Measurements from ENCODE around the gene C1QA. TPM values are rescaled to one million over a fixed set of nuclear protein-coding genes. Genes with fewer than 3 reads are reported as not detected.
A peak's percentile ranks its signal among the peaks of the same experiment; 100 is the strongest.

Gene C1QA
- total and polyA plus RNA-seq, 2 of the 13 experiments (the other 11 are each of a cell fraction or from before 2014, with no cell fraction given), result not detected

GRCh38 chr1:22611530-22611947 lies 24.9 kb upstream of the C1QA start (continued):
- TF ChIP-seq ZNF572 (CRISPR knock-in tag; IDR thresholded peaks at IDR 0.05) (no peak), ZNF569 (CRISPR knock-in tag; IDR thresholded peaks at IDR 0.05; ENCODE audit: borderline replicate concordance) (no peak), TRIM24 (CRISPR knock-in tag; IDR thresholded peaks at IDR 0.05) (no peak), MIER3 (CRISPR knock-in tag; IDR thresholded peaks at IDR 0.05; ENCODE audit: borderline replicate concordance) (no peak; the same call in 1 of the 2 replicates), KMT2B (CRISPR knock-in tag; IDR thresholded peaks at IDR 0.05) (no peak), RXRA (CRISPR knock-in tag; IDR thresholded peaks at IDR 0.05) (no peak), MIXL1 (CRISPR knock-in tag; IDR thresholded peaks at IDR 0.05) (peak; percentile 80; the same call in 1 of the 2 replicates), ZNF337 (CRISPR knock-in tag; IDR thresholded peaks at IDR 0.05; ENCODE audit: borderline replicate concordance, low read depth) (no peak), YEATS2 (CRISPR knock-in tag; IDR thresholded peaks at IDR 0.05; ENCODE audit: borderline replicate concordance) (peak; percentile 39; the same call in 1 of the 2 replicates), ZNF281 (CRISPR knock-in tag; IDR thresholded peaks at IDR 0.05; ENCODE audit: borderline replicate concordance) (peak; percentile 55), ZNF232 (CRISPR knock-in tag; IDR thresholded peaks at IDR 0.05; ENCODE audit: borderline replicate concordance) (peak; percentile 81; the same call in 1 of the 2 replicates), ZNF513 (CRISPR knock-in tag; conservative IDR thresholded peaks at IDR 0.05) (no peak), ZNF121 (CRISPR knock-in tag; IDR thresholded peaks at IDR 0.05) (no peak), ZNF44 (CRISPR knock-in tag; IDR thresholded peaks at IDR 0.05) (no peak), ZMYM3 (CRISPR knock-in tag; IDR thresholded peaks at IDR 0.05) (no peak), TCF7L2 (IDR thresholded peaks at IDR 0.05; ENCODE audit: low read depth, low read length) (no peak), ZNF552 (CRISPR knock-in tag; IDR thresholded peaks at IDR 0.05; ENCODE audit: borderline replicate concordance) (no peak), TAF15 (IDR thresholded peaks at IDR 0.05; ENCODE audit: low read depth, low read length, poor library complexity, severe bottlenecking) (no peak), RARA (CRISPR knock-in tag; IDR thresholded peaks at IDR 0.05) (peak; percentile 51), ASH2L (IDR thresholded peaks at IDR 0.05; ENCODE audit: insufficient read length, low read depth, low read length) (no peak)
- TF ChIP-seq, protein P1, sequence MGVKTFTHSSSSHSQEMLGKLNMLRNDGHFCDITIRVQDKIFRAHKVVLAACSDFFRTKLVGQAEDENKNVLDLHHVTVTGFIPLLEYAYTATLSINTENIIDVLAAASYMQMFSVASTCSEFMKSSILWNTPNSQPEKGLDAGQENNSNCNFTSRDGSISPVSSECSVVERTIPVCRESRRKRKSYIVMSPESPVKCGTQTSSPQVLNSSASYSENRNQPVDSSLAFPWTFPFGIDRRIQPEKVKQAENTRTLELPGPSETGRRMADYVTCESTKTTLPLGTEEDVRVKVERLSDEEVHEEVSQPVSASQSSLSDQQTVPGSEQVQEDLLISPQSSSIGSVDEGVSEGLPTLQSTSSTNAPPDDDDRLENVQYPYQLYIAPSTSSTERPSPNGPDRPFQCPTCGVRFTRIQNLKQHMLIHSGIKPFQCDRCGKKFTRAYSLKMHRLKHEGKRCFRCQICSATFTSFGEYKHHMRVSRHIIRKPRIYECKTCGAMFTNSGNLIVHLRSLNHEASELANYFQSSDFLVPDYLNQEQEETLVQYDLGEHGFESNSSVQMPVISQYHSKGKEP (CRISPR knock-in tag; IDR thresholded peaks at IDR 0.05), result peak; percentile 97
- TF ChIP-seq, protein P2, sequence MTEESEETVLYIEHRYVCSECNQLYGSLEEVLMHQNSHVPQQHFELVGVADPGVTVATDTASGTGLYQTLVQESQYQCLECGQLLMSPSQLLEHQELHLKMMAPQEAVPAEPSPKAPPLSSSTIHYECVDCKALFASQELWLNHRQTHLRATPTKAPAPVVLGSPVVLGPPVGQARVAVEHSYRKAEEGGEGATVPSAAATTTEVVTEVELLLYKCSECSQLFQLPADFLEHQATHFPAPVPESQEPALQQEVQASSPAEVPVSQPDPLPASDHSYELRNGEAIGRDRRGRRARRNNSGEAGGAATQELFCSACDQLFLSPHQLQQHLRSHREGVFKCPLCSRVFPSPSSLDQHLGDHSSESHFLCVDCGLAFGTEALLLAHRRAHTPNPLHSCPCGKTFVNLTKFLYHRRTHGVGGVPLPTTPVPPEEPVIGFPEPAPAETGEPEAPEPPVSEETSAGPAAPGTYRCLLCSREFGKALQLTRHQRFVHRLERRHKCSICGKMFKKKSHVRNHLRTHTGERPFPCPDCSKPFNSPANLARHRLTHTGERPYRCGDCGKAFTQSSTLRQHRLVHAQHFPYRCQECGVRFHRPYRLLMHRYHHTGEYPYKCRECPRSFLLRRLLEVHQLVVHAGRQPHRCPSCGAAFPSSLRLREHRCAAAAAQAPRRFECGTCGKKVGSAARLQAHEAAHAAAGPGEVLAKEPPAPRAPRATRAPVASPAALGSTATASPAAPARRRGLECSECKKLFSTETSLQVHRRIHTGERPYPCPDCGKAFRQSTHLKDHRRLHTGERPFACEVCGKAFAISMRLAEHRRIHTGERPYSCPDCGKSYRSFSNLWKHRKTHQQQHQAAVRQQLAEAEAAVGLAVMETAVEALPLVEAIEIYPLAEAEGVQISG (CRISPR knock-in tag; IDR thresholded peaks at IDR 0.05), result peak; percentile 56

Measured in HepG2 (cell line).